ENCODE data around the gene GALNT18. TPM values are rescaled to one million over a fixed set of nuclear protein-coding genes. Genes with fewer than 3 reads are reported as not detected.

GALNT18 gene
- total RNA-seq, 1 donor from 2014 or later: 46.4 TPM

DNA sequence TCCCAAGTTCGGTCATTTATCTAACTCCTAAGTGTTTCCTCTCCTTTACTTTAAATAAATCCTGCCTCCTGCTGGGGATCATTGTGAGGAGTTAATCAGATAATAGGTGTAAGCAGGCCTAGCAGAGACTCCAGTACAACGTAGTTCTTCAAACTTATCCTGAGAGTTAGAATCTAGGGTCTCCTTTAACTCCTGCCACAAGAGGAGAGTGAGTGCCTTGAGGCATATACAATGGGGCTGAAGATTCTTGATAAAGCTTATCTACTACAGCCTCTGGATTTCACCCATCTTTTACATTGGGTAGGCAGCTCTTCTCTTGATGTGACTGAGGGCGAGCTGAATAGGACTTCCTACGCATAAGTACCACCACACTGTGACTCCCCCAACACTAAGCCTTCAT is 3.1 kb upstream of the GALNT18 start:
- H3K9me3 ChIP-seq: no peaks in the 10 kb centered on the region
- ATAC-seq: no peak
- TF ChIP-seq, protein P1, sequence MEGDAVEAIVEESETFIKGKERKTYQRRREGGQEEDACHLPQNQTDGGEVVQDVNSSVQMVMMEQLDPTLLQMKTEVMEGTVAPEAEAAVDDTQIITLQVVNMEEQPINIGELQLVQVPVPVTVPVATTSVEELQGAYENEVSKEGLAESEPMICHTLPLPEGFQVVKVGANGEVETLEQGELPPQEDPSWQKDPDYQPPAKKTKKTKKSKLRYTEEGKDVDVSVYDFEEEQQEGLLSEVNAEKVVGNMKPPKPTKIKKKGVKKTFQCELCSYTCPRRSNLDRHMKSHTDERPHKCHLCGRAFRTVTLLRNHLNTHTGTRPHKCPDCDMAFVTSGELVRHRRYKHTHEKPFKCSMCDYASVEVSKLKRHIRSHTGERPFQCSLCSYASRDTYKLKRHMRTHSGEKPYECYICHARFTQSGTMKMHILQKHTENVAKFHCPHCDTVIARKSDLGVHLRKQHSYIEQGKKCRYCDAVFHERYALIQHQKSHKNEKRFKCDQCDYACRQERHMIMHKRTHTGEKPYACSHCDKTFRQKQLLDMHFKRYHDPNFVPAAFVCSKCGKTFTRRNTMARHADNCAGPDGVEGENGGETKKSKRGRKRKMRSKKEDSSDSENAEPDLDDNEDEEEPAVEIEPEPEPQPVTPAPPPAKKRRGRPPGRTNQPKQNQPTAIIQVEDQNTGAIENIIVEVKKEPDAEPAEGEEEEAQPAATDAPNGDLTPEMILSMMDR (IDR thresholded peaks at IDR 0.05): no peak
- H3K4me1 ChIP-seq: peaks cover 13% of the 10 kb centered on the region
- no peak overlapping the region for H3K4me3 ChIP-seq
- no peak for DNase-seq
- intact Hi-C loops (cut with DNase I): no loop called here
- H3K36me3 ChIP-seq: no peaks in the 10 kb centered on the region
- H3K27me3 ChIP-seq (ENCODE audit: low read depth): no peaks in the 10 kb centered on the region
- H3K27ac ChIP-seq: no peak overlapping the region

DNA sequence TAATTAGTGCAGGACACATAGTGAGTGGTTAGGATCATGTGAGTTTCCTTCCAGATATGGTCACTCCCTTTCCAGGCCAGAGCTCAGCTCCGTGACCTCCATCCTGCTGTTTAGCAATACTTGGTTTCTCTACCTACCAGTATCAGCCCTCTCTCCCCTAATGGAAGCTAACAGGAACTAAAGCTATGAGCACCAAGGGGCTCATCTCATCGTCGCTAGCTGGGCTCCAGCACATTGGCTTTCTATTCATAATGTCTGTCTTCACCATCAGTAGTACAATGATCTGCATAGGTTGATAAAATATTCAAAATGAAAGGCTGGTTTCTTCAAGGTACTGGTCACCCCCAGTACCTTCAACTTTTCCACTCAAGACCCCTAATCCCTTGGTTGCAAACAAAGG is 2.4 kb upstream of the GALNT18 start:
- Histone ChIP-seq H3K4me3 (no peak overlapping the region), H3K27me3 (ENCODE audit: low read depth) (no peaks in the 10 kb centered on the region), H3K36me3 (no peaks in the 10 kb centered on the region), H3K9me3 (no peaks in the 10 kb centered on the region), H3K27ac (peak overlapping the region; percentile 46), H3K4me1 (peaks cover 18% of the 10 kb centered on the region)
- DNase-seq: no peak
- ATAC-seq: no peak
- TF ChIP-seq, protein P1 (IDR thresholded peaks at IDR 0.05): no peak
- intact Hi-C loops (cut with DNase I): no loop called here

DNA sequence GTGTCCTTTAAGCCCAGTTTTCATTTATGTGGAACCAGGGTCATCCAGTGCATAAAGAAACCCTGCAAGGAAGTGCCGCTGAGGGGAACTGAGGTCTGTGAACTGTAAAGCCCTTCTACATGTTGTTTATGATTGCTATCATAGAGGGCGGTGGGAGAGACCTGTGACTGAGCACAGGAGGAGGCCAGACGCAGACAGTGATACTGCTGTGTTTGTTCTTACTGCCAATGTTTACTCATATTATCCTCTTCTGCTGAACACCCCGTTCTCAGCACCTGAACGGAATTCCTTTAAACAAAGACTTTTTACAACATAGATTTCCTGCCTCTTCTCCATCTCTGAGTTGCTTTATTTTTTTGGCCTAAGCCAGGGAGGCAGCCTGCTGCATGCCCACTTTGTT is 967 bp upstream of the GALNT18 start:
- Histone ChIP-seq H3K27me3 (ENCODE audit: low read depth) (no peaks in the 10 kb centered on the region), H3K4me1 (peaks cover 18% of the 10 kb centered on the region), H3K27ac (peak overlapping the region; percentile 46), H3K36me3 (no peaks in the 10 kb centered on the region), H3K4me3 (no peak overlapping the region), H3K9me3 (no peaks in the 10 kb centered on the region)
- intact Hi-C loops (cut with DNase I): no loop called here
- TF ChIP-seq, protein P1 (IDR thresholded peaks at IDR 0.05): no peak
- DNase-seq (no peak), ATAC-seq (no peak)

DNA sequence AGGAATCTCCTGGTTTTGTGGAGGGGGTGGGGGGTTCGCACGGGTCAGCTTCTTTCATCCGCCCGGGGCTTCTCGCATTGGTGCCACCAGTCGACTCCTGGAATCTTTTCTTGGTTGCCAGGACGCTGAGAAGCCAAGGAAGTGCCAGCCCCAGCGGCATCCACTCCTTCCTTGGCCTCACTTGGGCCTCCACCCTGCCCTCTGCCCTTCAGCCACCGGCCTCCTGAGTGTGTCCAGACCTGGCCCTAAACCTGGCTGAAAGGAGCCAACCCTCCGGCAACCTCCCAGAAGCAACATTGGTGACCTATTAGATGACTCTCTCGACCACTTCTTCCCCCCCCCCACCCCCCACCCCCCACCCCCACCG is 518 bp upstream of the GALNT18 start:
- intact Hi-C loops (cut with DNase I): no loop called here
- ATAC-seq: peak; percentile 7 to 14
- no peaks in the 10 kb centered on the region for H3K36me3 ChIP-seq
- H3K27ac ChIP-seq: peak overlapping the region; percentile 71
- no peak for DNase-seq
- no peaks in the 10 kb centered on the region for H3K9me3 ChIP-seq
- TF ChIP-seq, protein P1 (IDR thresholded peaks at IDR 0.05): no peak
- H3K4me1 ChIP-seq: peaks cover 18% of the 10 kb centered on the region
- no peaks in the 10 kb centered on the region for H3K27me3 ChIP-seq (ENCODE audit: low read depth)
- peak overlapping the region; percentile 77 for H3K4me3 ChIP-seq

DNA sequence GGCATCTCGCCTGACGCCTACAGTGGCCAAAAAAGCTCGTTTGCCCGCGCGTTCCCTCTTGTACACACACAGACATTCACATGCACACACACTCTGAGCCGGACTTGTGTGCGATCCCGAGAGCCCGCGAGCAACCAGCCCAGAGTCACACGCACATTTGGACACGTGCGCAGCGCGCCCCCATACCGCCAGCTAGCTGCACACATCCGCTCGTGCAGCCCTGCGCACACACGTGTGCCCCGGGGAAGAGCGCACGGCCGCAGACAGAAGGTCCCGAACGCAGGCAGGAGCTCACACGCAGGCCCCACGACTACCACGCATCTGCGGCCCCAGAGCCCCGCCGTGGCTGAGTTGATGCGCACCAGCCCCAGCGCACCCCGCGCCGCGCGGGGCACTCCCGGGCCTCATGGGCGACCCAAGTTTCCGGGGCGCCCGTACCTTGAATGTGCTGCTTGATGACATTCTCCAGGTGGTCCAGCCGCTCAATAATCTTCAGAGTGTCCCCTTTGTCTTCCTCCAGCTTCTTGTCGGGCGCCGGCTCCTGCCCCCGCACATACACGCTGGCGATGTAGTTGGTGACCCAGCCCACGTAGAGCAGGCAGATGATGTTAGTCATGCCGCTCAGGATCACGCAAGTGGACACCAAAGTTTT is 758 bp downstream of the GALNT18 start:
- peak; percentile 32 to 39 for ATAC-seq
- H3K4me1 ChIP-seq: peaks cover 18% of the 10 kb centered on the region

More for the DNA sequence above, 758 bp downstream of the GALNT18 start:
- TF ChIP-seq, protein P1 (IDR thresholded peaks at IDR 0.05): no peak
- H3K9me3 ChIP-seq: no peaks in the 10 kb centered on the region
- H3K27me3 ChIP-seq (ENCODE audit: low read depth): no peaks in the 10 kb centered on the region
- DNase-seq: peak; percentile 55
- H3K27ac ChIP-seq: peak overlapping the region; percentile 85
- H3K36me3 ChIP-seq: no peaks in the 10 kb centered on the region
- intact Hi-C loops (cut with DNase I): no loop called here
- H3K4me3 ChIP-seq: peak overlapping the region; percentile 77
